Middle frontal gyrus (tissue), 1 donor: ENCODE results near the gene IFI44.

Source experiments
- DNase-seq: peaks from one replicate; pipeline ENCODE4 v3.0.0-alpha.2; 2015; ENCODE audit warnings: low spot score; ENCODE audit errors: extremely low spot score

The IFI44 gene

DNA sequence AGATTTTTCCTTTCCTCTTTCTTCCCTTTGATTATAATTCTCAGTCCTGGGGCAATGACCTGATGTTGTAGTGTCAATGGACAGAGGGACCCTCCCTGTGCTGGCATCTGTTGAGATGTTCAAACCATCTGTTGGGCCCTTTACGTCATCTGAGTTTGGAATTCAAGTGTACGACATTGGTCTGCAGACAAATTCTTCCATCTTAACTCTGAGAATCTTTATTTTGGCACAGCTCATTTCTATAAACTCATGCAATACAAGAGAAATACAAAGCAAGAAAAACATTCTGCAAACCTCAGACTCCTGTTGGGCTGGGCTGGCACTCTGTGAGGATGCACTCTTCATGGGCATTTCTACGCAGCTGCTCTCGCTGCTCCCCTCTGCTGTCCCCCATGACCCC is 54.2 kb downstream of the IFI44 start:
- no peak for DNase-seq

GRCh38 chr1:78712467-78713051 is 62.9 kb downstream of the IFI44 start:
- no peak for DNase-seq

GRCh38 chr1:78713297-78713696 is 63.7 kb downstream of the IFI44 start:
- DNase-seq = no peak
